Inflammatory macrophage treated with lipopolysaccharide for 4 hours (primary cell): ENCODE results near the gene FBXO21.

Experiments used
- DNase-seq: peaks from one replicate; pipeline ENCODE4 v3.0.0-alpha.2; 2020

The FBXO21 gene

DNA sequence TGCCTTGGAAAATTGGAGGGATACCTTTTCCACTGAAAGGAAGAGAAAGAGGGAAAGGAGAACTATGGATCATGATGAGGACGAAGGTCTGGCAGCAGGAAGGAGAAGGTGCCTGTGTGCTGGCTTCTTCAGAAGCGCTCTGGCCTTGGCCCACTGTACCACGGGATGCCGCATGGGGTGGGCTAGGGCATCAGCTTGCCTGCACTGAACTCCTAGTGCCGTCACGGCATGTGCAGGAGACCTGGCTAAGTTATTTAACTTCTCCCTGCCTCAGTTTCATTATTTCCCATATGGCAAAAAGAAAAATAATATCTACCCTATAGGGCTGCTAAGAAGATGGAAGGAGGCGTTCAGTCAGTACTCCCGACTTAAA, 28.1 kb downstream of the FBXO21 start:
- no peak for DNase-seq

DNA sequence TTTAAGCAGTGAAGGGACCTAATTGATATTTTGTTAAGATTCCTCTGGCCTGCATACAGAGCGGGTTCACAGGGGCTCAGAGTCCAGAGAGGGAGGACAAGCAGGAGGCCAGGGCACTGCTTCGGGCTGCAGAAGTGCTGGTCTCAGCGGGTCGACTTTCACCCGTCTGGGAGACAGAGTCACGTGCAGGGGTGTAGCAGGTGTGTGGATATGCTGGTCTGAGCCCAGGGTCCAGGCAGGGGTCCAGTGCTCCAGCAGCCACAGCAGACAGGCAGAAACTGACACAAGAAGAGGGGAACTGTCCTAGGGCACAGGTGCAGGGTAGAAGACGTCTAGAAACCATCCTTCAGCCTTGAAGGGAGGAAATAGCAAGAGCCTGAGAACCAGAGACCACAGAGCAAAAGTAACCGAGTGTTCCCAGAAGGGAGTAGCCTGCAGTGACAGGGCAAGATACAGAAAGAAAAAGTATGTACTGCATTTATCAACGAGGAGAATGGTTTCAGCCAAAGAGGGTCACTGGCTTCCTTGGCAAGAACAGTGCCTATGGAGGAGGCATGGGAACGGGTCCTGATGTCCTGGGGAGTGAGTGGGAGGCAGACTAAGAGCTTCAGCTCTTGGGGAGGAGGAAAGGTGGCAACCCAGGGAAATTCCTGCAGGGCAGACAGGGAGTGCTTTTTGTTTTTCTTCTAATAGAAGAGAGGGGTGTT, 28.7 kb downstream of the FBXO21 start:
- no peak for DNase-seq

DNA sequence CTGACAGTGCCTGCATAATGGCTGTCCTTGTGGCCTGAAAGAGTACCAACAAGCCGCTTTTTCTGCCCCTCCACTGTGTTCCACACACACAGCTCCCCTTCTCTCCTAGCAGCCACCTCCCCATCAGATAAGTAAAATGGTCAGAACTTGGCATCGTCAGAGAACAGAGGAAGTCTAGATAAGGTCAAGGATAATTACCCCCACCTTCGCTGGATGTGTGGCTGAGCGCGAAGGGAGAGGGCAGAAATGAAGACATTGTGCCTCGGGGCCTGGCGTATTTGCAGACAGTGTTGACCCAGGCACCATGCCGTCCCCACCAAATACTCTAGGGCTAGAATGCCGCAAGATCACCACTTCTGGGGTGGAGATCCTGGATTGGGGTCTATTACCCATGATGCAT, 30.6 kb downstream of the FBXO21 start:
- no peak for DNase-seq

DNA sequence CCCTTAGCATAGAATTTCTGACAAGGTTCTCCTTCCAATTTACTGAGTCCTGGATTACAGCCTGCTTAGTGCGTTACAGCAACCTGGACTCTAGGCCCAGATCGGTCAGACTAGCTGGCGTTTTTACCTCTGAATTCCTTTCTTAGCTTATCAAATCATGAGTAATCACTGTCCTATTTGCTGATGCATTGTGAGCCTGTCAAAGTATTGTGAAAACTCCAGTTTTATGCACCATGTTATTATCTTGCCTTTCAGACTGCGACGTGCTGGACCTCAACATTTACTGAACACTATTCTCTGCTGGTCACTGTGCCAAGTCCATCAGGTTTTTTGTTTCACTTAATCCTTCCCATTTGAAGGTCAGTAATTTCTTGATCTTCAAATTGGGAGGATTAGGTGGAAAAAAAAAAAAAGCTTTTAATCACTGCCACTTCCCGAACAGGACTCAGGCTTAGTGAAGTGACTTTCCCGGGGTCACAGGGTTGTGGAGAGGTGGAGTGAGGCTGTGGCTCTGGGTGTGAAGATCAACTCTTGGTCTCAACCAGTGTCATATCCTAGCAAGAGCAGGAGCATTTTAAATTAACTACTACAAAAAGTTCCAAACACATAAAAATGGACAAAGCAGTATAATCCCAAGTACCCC, 31.2 kb downstream of the FBXO21 start:
- no peak for DNase-seq

DNA sequence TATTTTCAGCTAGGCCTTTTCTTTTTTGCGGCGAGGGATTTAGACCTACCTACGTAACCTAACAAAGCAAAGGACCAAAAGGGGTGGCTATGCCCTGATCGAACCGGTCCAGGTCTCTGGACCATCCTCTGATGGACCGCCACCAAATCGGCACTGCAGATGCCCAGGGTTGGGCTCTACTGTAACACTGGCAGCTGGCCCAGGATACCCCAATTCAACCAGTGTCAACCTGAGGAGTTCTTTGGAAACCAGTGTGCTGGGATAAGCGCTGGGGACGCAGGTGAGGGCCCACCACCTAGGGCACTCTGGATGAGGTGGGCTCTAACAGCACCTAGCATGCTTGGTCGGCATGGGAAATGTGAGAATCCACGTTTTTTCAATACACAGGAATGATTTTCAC, 32.2 kb downstream of the FBXO21 start:
- DNase-seq: no peak

DNA sequence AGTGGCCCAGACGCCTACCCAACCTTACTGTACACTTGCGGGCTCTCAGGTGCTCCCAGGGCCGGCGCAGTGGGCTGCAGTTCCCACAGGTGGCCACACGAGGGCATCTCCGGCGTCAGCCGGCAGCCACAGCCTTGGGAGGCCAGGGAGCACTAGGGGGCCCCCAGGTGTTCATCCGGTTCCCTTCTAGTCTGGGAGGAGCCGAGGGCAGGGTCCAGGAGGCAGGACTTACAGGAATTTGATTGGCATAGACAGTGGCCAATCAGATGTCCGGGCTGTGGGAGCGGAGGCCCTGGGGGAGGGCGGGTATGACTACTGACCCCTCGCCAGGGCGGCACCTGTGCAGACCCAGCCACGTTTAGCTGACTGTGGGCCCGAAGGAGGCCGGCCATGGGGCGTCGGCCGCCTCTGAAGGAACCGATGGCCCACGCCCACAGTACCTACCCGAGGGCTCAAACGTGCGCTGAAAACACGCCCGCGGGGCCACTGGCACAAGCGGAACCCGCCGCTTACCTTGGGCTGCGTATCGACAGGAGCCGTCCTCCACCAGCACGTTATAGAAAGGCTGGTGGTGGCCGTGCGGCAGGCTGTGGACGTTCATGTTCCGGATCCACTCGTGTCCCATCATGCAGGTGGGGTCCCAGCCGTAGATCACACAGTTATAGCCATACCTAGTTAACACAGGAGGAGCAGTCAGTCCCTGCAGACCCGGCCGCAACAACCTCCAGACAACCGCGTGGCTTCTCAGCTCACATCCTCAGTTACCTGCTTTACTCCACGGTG, 34.8 kb downstream of the FBXO21 start:
- no peak for DNase-seq

DNA sequence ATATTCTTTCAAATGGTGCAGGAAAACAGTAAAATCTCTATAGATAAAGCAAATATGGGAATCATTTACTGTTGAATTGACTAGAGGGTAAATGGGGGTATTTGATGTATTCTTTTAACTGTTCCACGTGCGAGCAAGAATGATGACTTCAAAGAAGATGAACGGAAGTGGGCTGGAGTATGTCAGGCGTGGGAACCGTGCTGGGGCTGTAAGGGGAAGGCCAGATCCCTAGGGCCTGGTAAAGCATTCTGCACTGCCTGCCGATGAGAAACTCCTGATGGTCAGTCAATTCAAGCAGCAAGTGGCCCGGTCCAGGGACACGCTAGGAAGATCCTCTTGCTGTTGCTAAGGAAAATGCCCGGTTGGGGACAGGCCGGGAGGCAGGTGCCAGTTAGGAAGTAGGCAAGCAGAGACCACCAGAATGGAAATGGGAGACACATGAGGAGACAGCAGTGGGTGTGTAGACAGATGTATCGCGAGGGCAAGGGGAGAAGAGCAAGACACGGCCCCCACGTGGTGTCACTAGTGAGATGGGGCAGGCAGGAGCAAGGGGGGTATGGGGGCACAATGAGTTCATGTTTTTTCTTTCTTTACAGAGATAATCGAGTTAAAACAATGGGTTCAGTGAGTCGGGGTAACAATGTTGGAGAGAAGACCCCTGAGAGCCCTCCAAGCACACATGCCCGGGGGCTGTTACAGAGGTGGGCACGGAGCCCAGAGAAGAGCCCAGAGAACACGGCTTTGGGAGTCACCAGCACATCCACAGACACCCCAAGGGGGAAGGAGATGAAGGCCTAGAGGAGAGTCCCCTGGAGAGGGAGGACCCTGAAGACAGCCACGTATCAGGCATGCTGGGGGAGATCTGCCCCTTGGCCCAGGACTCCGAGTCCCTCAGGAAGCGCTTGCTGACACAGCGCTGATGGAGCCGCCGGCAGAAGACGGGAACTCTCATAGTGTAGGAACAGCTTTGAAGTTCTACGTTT, 37.2 kb downstream of the FBXO21 start:
- no peak for DNase-seq

DNA sequence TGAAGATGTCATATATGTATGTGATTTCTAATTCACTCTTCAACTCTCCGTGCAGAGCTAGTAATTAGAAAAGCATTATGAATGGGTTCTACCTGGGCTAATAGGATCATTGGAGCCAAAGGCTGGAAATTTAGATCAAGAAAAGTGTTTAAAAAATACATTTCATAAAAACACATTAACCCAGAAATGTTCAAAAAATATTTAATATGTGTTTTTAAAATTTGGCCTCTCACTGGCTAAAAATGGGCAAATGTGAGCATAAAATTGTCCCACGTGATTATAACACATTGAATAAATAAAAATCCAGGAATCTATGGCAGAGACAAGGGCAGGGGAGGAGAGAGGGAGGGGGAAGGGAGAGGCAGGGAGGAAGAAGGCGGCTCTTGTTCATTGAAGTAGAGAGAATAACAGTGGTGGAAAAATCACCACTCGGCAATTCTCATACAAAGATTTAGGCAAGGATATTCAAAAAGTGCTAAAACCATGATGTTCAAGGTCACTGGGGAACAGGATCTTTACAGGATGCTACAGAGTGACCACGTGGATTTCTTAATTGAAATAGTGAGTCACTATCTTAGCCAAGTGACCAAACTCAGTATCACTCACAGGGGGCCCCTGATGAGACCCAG, 38.8 kb downstream of the FBXO21 start:
- no peak for DNase-seq

DNA sequence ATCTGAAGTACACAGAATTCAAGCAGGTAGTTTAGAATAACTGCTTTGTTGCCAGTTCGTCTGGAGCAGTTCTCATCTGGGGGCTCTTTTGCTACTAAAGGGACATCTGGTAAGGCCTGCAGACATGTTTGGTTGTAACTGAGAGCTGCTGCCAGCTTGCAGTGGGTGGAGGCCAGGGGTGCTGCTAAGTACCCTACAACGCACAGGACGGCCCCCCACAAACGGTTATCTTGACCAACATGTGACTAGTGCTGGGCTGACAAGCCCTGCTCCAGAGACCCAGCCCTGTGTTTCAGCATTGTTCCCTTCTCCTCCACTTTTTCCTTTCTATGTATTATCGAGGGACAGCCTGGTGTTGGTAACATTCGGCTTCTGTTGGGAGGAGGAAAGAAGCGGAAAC, 40.8 kb downstream of the FBXO21 start:
- DNase-seq: no peak

DNA sequence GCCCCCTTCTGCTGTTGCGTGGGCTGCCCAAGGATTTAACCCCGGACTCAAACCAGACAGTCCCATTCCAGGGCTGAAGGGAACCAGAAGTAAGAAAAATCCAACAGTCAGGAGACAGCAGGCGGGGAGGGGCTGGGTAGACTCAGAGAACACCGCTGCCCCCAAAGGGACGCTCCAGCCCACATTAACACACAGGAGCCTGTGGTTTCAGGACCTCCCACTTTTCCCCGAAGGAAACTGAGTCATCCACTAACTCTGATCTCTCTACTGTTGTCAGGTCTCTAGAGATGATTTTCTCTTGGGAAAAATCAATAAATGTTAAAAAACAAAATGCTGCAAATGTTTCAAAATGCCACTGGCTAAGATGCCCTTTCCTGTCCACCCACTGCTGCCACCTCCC, 41.6 kb downstream of the FBXO21 start:
- DNase-seq: no peak

DNA sequence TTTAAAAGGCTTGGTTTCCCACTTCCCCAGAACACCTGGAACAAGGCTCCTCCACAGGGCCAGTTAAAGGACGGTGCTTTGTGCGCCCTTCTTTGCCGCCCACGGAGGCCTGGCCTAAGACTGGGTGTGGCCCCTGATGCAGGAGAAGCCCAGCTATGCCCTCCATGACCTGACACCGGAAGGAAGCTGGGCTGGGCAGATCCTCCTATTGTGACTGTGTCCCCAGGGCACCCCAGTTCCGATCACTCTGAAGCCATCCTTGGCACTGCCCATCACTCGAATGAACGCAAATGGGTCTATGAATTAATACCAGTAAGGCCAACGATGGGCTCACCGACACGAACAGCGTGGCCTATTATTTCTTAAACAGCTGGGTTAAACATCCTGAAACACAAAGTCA, 42.6 kb downstream of the FBXO21 start:
- DNase-seq: no peak

DNA sequence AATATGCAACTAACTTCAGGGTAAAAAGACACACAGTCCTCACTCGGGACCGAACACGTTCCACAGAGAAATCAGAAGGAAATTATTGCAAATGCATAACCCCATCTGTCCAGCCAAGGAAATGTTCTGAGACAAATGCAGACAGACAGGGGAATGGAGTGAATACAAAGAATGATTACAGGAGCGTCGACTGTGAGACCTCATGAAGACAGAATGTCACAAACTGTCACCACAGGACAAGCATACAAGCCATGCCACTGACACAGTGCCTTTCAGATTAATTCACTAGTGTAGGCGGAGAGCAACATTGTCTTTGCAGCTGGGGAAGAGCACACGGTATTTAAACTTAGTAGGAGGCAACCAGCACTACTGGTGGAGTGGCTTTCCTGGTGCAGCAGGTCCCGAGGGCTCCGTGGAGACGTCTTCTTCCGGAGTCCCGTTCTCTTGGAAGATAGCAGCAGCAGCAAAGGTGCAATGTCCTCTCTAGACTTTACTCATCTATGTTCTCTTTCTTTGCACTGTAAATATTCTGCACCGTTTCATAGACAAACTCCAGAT, 44.6 kb downstream of the FBXO21 start:
- no peak for DNase-seq

DNA sequence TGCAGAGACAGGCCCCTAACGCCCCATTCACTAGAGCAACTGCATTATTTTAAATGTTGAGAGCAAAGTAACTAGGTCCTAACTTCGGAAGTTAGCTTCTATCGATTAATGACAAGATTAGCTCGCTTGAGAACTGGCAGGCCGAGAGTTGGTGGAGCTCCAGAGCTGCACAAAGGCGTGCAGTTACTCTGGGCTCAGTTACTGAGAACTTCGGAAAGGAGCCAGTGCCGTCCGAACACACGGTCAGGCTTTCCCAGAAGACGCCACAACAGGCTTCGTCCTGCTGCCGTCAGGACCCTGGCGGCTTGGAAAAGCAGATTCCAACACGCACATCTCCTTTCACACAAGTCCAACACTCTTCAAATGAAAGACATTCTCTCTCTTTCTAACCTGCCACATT, 45.7 kb downstream of the FBXO21 start:
- no peak for DNase-seq

DNA sequence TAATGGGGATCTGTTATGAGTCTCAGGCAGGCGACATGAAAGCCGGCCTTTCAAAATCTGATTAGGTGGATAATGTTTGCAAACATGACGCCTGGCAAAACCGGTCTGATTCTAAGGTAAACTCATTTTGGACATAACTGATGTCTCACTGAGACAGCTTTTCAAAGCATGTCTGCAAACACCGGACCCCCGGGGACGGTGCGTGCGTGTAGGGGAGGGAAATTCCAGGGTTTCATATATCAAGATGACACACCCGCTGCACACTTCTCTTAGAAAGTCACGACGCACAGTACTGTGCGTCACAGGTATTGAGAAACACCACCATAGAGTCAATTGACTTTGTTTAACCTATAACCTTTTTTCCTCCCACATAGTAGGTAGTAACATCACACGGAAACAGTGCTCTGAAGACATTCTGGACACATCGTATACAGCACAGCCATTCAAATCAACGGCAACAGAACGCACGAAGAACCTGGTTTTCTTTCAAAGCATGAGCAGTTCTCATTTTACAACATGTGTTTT, 47.2 kb downstream of the FBXO21 start:
- no peak for DNase-seq

DNA sequence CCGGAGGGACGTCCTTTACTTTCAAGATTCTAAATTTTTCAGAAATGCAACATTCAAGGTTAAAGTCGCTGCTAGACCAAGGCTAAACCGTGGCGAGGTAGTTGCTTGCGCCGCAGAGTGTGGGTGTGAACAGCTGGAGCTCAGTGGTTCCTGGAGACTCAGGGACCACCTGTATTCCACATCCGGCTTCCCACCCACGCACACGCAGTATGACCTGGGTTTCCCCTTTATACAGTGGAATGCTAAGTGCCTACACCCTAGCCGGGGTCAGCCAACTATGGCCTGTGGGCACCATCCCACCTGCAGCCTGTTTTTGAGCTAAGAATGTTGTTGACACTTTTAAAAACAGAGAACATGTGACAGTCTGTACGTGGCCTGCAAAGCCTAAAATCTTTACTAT, 48.2 kb downstream of the FBXO21 start:
- no peak for DNase-seq

DNA sequence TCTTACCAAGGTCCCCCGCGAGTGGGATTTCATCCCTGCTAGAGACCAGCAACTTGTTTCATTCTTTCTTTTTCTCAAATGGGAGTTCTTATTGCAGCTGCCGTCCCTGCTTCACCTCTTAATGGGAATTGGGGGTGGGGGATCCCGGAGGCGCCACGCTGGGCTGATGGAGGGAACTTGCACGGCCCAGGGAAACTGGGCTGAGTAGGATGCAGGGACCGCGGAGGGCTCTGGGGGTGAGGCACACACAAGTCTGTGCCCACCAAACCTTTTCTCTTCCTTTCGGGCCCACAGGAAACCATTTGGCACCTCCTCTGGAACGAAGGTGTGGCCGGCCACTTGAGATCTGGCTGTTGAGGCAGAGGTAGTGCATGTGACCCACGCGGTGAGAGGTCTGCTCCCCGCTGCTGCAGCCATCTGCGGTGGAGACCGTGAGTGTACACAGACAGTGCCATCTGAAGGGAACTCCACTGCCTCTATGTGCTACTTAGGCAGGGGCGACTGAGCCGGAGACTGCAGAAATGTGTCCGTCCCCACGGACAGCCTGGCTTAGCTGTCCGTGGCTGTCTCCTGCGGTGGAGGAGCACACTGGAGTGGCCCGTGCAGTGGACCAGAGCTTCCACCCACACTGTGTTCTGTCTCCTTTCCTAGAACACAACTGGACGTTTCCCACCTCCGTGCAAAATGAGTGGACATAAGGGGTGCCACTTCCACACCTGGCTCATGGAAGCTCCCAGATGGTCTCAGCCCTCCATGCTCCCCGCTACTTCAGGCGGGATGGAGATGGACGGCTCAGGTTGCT, 49.0 kb downstream of the FBXO21 start:
- DNase-seq: no peak

DNA sequence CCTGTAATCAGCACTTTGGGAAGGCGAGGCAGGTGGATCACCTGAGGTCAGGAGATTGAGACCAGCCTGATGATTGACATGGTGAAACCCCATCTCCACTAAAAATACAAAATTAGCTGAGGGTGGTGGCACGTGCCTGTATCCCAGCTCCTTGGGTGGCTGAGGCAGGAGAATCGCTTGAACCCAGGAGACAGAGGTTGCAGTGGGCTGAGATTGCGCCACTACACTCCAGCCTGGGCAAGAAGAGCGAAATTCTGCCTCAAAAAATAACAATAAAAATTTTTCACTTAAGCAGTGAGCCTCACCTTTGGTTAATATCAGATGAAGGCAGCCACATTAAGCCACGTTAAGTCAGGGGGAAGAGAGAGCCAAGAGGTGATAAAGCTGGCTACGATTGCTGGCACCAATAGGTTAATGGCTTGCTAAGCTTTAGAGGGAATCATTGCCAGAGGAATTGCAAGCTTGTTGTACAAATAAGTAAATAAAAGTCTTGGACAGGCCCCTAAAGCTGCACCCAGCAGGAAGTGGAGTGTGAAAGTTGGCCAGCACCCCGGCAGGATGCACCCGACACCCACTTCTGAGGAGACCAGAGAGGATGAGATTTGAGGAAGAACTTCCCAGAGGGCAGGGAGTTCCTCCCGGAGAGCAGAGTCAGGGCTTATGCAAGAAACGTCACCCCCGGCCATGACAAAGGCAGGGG, 49.7 kb downstream of the FBXO21 start:
- DNase-seq: peak; percentile 15

DNA sequence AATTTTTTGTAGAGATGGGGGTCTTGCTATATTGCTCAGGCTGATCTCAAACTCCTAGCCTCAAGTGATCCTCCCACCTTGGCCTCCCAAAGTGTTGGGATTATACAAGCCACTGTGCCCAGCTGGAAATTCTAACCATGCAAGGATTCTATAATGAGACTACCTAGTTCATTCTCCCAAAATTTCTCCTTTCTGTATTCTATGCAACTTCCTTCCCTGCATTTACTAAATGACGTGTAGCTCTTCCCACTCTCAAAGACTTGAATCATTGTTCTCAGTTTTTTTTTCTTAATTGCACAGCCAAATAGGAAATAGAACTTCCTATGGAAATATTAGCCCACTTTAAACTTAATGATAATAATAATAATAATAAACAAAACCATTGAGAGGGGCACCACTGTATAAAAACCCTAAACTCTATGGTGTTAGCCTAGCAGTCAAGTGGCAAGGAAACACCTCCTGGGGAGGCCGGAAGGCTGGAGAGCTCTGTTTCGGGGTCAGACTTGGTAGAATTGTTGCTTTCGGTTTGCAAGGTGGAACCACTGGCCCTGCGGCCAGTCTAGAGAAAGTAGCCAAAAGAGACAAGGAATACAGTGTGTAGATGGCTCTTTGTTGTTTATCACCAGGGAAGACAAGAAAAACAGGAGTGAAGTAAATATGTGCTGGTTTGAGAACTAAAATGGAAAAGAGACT, 51.1 kb downstream of the FBXO21 start:
- peak; percentile 45 for DNase-seq

DNA sequence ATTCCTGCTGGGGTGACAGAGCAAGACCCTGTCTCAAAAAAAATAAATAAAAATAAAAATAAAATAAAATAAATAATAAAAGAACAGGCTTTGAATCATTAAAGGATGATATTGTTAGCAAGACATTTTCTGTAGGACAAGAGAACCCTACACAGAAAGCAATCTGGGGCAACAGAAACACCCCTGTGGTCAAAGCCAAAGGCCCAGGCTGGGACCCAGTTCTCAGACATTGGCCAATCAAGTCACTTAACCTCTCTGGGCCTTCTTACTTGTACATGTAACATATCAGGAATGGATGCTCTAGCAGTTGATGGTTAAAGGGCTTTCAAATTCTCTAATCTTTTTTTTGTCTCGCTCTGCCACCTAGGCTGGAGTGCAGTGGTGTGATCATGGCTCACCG, 55.5 kb downstream of the FBXO21 start:
- DNase-seq: no peak

DNA sequence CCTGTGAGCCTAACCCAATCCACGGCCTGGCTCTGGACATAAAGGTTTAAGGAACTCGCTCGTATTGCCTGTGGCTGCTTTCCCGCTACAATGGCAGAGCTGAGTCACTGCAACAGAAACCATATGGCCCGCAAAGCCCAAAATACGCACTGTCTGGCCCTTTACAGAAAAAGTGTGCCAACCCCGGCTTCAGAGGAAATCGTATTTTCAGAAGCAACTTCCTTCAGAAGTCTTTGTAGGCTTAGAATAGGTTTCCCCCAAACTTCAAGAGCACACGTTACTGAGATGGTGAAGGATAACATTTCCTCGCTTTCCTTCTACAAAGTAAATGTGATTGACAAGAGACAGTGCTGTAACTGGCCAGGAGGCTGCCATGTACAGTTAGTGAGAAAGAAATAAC, 56.2 kb downstream of the FBXO21 start:
- peak; percentile 42 for DNase-seq
